NCI-H2171 treated with DMSO at 0.1 percent for 48 hours (cell line): ENCODE measurements around the gene PPAN.

ENCODE experiments used
- DNase-seq: peaks from one replicate; lab custom pipeline; 2025; lab: John Stamatoyannopoulos, UW

PPAN gene

DNA sequence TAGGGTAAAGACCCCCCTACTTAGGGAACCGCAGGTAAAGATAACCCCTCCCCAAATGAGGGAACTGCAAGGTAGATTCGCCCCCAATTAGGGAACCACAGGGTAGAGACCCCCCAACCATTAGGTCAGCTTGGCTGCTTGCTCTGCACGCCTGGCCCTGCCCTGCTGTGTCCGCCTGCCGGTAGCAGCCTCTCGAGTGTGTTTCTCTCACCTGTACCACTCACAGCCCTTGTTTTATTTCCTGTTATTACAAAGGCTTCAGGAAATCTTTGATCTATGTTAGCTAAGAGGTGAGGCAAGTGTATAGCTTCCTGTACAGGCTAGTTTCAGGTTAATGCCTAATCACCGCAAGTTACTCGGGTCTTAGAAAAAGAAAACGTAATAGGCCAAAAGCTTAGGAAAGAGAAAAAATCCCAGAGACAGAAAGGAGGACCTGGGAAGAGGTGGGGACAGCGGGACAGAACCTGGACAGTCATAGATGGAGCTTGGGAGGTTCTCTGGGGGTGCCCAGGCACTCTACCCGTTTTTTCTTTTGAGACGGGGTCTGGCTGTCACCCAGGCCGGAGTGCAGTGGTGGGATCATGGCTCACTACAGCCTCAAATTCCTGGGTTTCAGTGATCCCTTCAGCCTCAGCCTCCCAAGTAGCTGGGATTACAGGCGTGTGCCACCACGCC is 36.7 kb downstream of the PPAN start:
- no peak for DNase-seq

DNA sequence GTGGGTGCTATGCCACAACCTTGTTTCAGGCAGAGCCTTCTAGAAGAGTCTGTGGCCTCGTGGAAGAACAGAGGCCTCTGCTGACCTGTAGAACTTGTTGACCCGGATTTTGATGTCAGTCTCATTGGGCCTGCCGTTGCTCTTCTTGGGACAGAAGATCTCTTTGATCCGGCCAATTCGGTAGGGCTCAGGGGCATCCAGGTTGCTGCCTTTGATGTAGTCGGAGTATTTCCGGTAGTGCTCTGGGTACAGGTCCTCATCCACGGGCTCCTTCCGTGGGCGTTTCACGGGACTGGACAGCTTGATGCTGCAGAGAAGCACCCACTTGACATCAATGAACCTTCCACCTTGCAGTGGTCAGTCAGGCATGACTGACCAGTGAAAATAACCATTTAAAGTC is 37.5 kb downstream of the PPAN start:
- DNase-seq, result no peak

DNA sequence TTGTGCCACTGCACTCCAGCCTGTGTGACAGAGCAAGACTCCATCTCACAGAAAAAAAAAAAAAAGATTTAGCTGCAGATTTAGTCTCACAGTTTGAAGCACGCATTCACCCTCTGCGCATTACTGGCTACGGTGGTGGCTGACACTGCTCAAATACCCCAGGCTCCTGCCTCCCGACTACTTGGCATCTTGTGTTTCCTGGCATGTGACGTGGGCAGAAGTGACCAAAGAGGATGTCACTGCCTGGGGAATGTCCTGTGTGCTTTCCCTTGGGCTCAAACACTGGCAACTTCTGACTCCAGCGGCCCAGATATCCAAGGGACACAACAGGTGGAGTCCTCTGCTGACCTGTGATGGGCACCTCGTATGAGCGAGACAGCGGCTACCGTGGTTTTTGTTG is 38.2 kb downstream of the PPAN start:
- no peak for DNase-seq

DNA sequence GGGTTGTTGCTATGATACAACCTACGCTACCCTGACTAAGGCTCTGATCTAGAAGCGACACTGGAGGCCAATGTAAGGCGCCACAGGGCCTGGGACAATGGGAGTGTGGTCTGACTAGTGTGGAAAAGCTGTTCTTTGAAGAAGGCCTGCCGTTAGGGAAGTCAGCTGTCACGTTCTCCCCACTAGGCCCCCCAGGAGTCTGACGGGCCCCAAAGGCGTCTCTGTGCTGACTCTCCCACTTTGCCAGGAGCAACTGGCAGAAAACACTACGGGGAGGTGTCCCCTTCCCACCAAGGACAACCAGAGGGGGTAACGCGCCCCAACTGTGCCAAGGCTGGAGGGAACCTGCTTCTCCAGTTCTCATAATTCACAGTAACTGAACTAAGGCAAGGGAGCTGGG is 38.9 kb downstream of the PPAN start:
- DNase-seq, result no peak

DNA sequence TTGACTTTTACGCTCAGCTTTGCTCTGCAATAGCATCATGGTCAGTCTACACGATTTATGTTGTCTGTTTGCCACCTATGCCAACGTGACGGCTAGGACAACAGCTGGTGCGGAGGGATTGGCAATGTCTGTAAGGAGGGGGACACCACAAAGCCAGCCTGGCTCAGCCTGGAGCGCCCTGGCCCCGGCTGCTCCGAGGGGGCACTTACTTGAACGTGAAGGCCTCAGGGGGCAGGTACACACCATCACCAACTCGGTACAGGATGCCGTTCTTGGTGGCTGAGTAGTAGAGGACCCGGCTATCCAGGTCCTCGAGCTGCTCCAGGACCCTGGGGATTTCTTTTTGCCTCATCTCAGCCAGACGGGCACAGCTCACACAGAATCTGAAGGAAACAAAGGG is 40.0 kb downstream of the PPAN start:
- no peak for DNase-seq

DNA sequence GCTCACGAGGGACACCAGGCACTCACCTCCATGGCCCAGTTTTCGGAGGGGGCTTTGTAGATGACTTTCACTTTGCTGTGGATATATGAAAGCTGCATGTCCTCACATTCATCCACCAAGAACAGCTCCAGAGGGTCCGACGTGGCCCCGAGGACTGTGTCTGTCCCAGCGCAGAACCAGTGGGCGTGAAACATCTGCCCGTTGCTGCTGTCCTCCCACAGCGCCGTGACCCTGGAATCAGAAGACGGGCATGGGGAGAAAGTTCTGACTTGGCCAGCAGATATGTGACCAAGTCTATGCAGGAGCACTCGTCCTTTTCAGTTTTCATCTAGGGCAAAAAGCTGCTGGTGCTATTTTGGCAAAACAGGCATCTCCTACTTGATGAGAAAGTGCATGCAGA is 43.3 kb downstream of the PPAN start:
- no peak for DNase-seq

DNA sequence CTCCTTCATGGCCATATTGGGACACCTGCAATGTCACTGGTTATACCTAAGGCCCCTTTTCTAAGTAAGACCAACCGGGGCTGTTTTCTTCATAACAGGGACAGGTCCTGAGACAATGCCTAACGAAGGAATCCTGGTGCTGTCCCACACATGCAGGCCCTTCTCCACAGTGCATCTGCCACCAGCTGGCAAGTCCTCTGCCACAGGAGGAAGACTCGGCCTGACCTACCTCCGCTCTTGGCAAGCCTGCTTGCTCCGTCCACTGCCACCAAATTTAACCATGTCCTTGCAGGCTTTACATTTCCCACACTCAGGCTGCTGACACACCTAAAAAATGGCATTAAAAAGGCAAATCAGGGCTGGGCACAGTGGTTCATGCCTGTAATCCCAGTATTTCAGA is 45.4 kb downstream of the PPAN start:
- DNase-seq, result no peak

DNA sequence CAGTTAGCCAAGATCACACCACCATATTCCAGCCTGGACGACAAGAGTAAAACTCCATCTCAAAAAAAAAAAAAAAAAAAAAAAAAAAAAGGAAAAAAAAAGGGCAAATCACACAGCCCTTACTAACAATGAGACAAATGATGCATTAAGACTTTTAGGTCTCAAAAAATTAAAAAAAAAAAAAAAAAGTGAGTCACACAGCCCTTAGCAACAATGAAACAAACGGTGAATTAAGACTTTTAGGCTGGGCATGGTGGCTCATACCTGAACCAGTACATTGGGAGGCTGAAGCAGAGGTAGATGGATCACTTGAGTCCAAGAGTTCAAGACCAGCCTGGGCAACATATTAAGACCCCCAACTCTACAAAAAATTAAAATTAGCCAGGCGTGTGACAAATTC is 45.9 kb downstream of the PPAN start:
- DNase-seq, result no peak

DNA sequence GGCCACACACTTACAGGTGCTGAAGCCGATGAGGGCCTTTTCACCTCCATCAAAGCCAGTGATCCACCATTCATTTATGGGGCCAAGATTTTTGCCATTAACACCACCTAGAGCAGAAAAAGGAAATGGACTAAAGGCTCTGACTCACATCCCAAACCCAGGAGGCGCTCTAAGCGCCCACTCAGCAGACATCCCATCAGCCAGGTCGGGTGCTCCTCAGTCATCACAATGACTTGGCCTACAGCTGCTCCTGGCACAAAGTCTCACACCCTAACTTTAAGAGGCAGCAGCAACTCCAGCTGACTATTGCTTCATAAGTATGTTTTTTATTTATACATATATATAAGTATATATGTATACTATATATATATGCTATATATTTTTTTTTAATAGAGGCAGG is 49.7 kb downstream of the PPAN start:
- DNase-seq, result no peak

DNA sequence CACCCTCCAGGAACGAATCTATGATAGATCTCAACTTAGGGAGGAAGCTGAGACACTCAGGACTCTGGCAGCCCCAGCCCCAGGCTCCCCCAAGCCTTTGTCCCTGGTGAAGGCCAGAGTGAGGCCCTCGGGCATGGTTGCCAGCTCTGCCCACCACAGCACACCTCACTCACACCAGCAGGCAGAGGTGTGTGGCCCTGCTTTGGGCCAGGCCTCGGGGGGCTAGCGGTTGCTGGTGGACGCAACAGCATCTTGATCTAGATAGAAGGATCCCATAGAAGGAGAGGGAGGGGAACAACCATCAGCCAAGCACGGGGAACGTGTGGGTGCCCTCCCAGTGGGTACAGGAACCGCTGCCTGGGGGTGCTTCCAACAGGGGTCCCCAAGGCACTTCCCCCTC is 51.9 kb downstream of the PPAN start:
- no peak for DNase-seq

DNA sequence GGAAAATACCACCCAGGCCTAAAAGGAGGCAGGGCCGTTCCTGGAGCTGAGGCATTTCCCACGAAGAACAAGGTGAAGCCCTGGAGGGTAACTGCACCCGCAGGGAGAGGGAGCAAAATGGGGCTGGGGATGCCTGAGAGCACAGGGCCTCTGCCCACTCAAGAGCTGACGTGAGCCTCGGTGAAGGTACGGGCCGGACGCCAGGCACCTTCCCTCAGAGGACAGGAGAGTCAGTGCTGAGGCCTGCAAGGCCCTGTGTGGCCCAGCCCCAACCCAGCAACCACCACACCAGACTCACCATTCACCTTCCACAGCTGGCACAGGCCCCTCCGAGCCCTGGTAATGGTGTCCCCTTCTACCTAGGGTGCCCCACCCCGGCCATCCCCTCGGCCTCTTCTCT is 52.3 kb downstream of the PPAN start:
- DNase-seq, result no peak

DNA sequence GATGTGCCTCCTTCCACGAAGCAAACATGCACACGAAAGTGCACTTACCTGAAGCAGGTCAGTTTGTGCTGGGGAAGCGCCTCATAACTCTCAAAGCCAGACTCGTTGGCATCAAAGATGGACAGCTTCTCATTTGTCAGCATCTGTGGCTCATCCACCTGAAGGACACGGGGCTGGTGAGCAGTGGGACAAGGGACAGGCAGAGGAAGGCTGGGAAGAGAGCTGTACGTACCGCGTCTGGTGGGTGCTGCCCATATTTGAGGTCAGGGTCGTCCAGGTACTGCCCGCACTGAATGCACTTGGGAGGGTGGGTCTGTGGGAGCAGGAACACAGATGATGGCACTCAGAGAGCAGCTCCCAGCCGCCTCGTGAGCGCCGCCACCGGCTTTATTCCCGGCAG is 53.4 kb downstream of the PPAN start:
- no peak for DNase-seq
